Measurements from ENCODE around the gene ENPP6.

GRCh38 chr4:184215709-184216328 lies 1.9 kb downstream of the ENPP6 start:
- TF ChIP-seq CTCF (IDR thresholded peaks at IDR 0.05): no peak
- no peak for TF ChIP-seq RFX5 (IDR thresholded peaks at IDR 0.05; ENCODE audit: low read length)
- TF ChIP-seq USF2 (IDR thresholded peaks at IDR 0.05; ENCODE audit: borderline replicate concordance, low read depth, low read length): no peak
- TF ChIP-seq, protein P1, sequence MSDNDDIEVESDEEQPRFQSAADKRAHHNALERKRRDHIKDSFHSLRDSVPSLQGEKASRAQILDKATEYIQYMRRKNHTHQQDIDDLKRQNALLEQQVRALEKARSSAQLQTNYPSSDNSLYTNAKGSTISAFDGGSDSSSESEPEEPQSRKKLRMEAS (IDR thresholded peaks at IDR 0.05; ENCODE audit: low read depth): no peak
- no peak for TF ChIP-seq RAD21 (IDR thresholded peaks at IDR 0.05; ENCODE audit: low read length)
- TF ChIP-seq EP300 (IDR thresholded peaks at IDR 0.05; ENCODE audit: borderline replicate concordance in 1 of 2, low read depth in 1 of 2, low read length in 1 of 2): no peak
- TF ChIP-seq EZH2phosphoT487 (IDR thresholded peaks at IDR 0.05; ENCODE audit: borderline replicate concordance, low read depth): no peak
- TF ChIP-seq YY1 (IDR thresholded peaks at IDR 0.05; ENCODE audit: low read depth): no peak
- TF ChIP-seq RCOR1 (IDR thresholded peaks at IDR 0.05; ENCODE audit: low read length): no peak
- TF ChIP-seq ZBTB33 (IDR thresholded peaks at IDR 0.05; ENCODE audit: borderline replicate concordance, low read depth): no peak
- TF ChIP-seq TAF1 (IDR thresholded peaks at IDR 0.05; ENCODE audit: borderline replicate concordance, low read depth, low read length): no peak
- TF ChIP-seq POLR2AphosphoS5 (IDR thresholded peaks at IDR 0.05; ENCODE audit: low read depth, low read length): no peak
- no peak for TF ChIP-seq USF1 (IDR thresholded peaks at IDR 0.05; ENCODE audit: borderline replicate concordance, low read depth)
- no peak for TF ChIP-seq FOXM1 (IDR thresholded peaks at IDR 0.05; ENCODE audit: low read depth)

Data from SK-N-SH (cell line).